ENCODE measurements around the gene CLCNKB.
"Not testable (repeated sequence)": the region's sequence is repeated elsewhere in the genome, so short reads cannot be mapped to it uniquely, and the experiment has no call there.

DNA sequence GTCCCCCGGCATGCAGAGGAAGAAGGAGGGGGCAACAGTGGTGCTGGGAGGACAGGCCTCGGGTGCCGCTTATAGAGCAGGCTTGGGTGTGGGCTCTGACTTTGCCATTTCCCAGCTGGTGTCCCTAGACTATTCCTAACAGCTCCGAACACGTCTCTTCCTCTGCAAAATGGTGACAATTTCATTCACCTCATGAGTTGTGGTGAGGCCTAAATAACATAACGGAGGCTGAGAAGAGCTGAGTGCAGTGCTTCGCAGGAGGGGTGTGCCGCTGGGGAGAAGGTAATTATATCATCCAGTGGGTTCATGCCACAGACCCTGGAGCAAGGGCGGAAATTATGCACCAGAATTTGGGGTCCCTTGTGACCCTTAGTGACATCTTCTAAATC, 19.1 kb downstream of the CLCNKB start:
- not testable (repeated sequence) for TF ChIP-seq POLR2AphosphoS5 (IDR thresholded peaks at IDR 0.05; ENCODE audit: low read depth, low read length); TAF1 (IDR thresholded peaks at IDR 0.05; ENCODE audit: low read depth, low read length); POLR2A (IDR thresholded peaks at IDR 0.05; ENCODE audit: low read depth, low read length); PAX5 (IDR thresholded peaks at IDR 0.05; ENCODE audit: insufficient read depth, low read length, severe bottlenecking)

All from GM12891 (cell line).